Neural progenitor cell (in vitro differentiated cells): ENCODE data around the gene PPP1R8.

Source experiments
- CTCF ChIP-seq: fragments of 200-600 bp; sonication (generic); IDR thresholded peaks from 2 replicates; pipeline ENCODE4 v1.5.1; 2017; ENCODE audit warnings: antibody characterized with exemption, mild to moderate bottlenecking
- EZH2 ChIP-seq: fragments of 200-600 bp; sonication (generic); IDR thresholded peaks from 2 replicates; pipeline ENCODE4 v1.6.1; 2017; ENCODE audit warnings: antibody characterized with exemption, mild to moderate bottlenecking, moderate library complexity
- EZH2phosphoT487 ChIP-seq: fragments of 200-600 bp; sonication (generic); IDR thresholded peaks from 2 replicates; pipeline ENCODE4 v1.6.1; 2017; ENCODE audit warnings: antibody characterized with exemption

GRCh38 chr1:27869719-27870085, 39.1 kb downstream of the PPP1R8 start:
- TF ChIP-seq EZH2 (no peak), CTCF (no peak), EZH2phosphoT487 (no peak)
